HG02884 (cell line): ENCODE data around the gene GARS1.
"Not testable (repeated sequence)": the region's sequence is repeated elsewhere in the genome, so short reads cannot be mapped to it uniquely, and the experiment has no call there.

Source experiments
- ATAC-seq: cut with Tn5 transposase; IDR thresholded peaks from one replicate; pipeline ENCODE4 v1.9.1; 2021; ENCODE audit warnings: mild to moderate bottlenecking, moderate library complexity; ENCODE audit not compliant: unreplicated experiment

GARS1 gene

GRCh38 chr7:30618961-30619360 is 24.3 kb downstream of the GARS1 start:
- no peak for ATAC-seq

GRCh38 chr7:30625283-30625682 is 30.6 kb downstream of the GARS1 start:
- ATAC-seq, result no peak

- ATAC-seq, result no peak
Observed at GRCh38 chr7:30627026-30627425, 32.3 kb downstream of the GARS1 start.

- ATAC-seq, result no peak
Observed at GRCh38 chr7:30630986-30631385, 36.3 kb downstream of the GARS1 start.

GRCh38 chr7:30633223-30633622 is 38.5 kb downstream of the GARS1 start:
- no peak for ATAC-seq

- peak; percentile 48 for ATAC-seq
Observed at GRCh38 chr7:30634193-30634626, 39.5 kb downstream of the GARS1 start.

- ATAC-seq, result no peak
Observed at GRCh38 chr7:30634634-30635201, 40.0 kb downstream of the GARS1 start.

GRCh38 chr7:30635798-30636197 is 41.1 kb downstream of the GARS1 start:
- ATAC-seq, result no peak

- ATAC-seq, result not testable (repeated sequence)
Observed at GRCh38 chr7:30642322-30642721, 47.6 kb downstream of the GARS1 start.

- ATAC-seq, result no peak
Observed at GRCh38 chr7:30642789-30643188, 48.1 kb downstream of the GARS1 start.

- no peak for ATAC-seq
Observed at GRCh38 chr7:30644286-30644955, 49.7 kb downstream of the GARS1 start.

GRCh38 chr7:30645661-30646060 is 51.0 kb downstream of the GARS1 start:
- ATAC-seq, result no peak

- ATAC-seq, result no peak
Observed at GRCh38 chr7:30646154-30646553, 51.5 kb downstream of the GARS1 start.

GRCh38 chr7:30647589-30648364 is 53.1 kb downstream of the GARS1 start:
- no peak for ATAC-seq

- ATAC-seq, result no peak
Observed at GRCh38 chr7:30648744-30649540, 54.3 kb downstream of the GARS1 start.

- ATAC-seq, result no peak
Observed at GRCh38 chr7:30649717-30650420, 55.2 kb downstream of the GARS1 start.

- ATAC-seq, result no peak
Observed at GRCh38 chr7:30650421-30650808, 55.7 kb downstream of the GARS1 start.

- no peak for ATAC-seq
Observed at GRCh38 chr7:30652132-30652531, 57.5 kb downstream of the GARS1 start.

GRCh38 chr7:30652698-30653641 is 58.3 kb downstream of the GARS1 start:
- ATAC-seq, result no peak
